ENCODE measurements around the gene BACH2. TPM values are rescaled to one million over a fixed set of nuclear protein-coding genes. Genes with fewer than 3 reads are reported as not detected.
"Not testable (repeated sequence)": the region's sequence is repeated elsewhere in the genome, so short reads cannot be mapped to it uniquely, and the experiment has no call there.

Gene BACH2
- total RNA-seq, 2 donors from 2014 or later = 5.2 to 5.7 TPM

DNA sequence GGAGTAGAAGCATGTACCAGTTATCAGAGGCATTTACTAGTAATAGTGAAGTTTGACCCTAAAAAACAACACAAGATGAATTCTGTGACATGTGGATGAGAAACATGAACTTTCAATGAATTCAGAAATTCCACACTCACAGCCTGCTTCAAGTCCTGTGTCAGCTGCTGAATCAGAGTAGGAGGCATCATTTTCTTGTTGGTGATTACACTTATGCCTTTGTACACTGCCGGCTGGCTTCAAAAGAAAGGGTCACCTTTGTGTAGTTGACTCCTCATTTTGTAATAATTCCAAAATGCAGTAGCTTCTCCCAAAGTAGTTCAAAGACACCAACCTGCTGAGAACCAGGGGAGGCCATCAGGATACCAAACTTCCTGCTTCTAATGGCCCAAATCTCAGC lies 165.5 kb downstream of the BACH2 start:
- Histone ChIP-seq H3K36me3 (no peaks in the 10 kb centered on the region), H3K27me3 (replicated peaks; ENCODE audit: insufficient read depth) (no peaks in the 10 kb centered on the region), H3K27ac (no peak overlapping the region), H3K4me1 (replicated peaks) (no peaks in the 10 kb centered on the region), H3K4me3 (no peak overlapping the region), H3K9me3 (no peaks in the 10 kb centered on the region)
- WGBS = 72% methylated on average over 1 of the region's 1 CpG
- intact Hi-C loops (cut with DNase I) = no loop called here
- DNase-seq (ENCODE audit: low spot score) = no peak
- TF ChIP-seq, protein P1, sequence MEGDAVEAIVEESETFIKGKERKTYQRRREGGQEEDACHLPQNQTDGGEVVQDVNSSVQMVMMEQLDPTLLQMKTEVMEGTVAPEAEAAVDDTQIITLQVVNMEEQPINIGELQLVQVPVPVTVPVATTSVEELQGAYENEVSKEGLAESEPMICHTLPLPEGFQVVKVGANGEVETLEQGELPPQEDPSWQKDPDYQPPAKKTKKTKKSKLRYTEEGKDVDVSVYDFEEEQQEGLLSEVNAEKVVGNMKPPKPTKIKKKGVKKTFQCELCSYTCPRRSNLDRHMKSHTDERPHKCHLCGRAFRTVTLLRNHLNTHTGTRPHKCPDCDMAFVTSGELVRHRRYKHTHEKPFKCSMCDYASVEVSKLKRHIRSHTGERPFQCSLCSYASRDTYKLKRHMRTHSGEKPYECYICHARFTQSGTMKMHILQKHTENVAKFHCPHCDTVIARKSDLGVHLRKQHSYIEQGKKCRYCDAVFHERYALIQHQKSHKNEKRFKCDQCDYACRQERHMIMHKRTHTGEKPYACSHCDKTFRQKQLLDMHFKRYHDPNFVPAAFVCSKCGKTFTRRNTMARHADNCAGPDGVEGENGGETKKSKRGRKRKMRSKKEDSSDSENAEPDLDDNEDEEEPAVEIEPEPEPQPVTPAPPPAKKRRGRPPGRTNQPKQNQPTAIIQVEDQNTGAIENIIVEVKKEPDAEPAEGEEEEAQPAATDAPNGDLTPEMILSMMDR (IDR thresholded peaks at IDR 0.05) = no peak
- no peak for TF ChIP-seq POLR2A (IDR thresholded peaks at IDR 0.05)
- no peak for TF ChIP-seq POLR2AphosphoS5 (IDR thresholded peaks at IDR 0.05)

DNA sequence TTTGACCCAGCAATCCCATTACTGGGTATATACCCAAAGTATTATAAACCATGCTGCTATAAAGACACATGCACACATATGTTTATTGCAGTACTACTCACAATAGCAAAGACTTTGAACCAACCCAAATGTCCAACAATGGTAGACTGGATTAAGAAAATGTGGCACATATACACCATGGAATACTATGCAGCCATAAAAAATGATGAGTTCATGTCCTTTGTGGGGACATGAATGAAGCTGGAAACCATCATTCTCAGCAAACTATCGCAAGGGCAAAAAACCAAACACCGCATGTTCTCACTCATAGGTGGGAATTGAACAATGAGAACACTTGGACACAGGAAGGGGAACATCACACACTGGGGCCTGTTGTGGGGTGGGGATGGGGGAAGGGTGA lies 168.0 kb downstream of the BACH2 start:
- WGBS = 100% methylated on average over 2 of the region's 2 CpGs
- intact Hi-C loops (cut with DNase I); H3K4me1 ChIP-seq (replicated peaks); DNase-seq (ENCODE audit: low spot score); H3K9me3 ChIP-seq; H3K4me3 ChIP-seq; H3K36me3 ChIP-seq; H3K27me3 ChIP-seq (replicated peaks; ENCODE audit: insufficient read depth); H3K27ac ChIP-seq: not testable (repeated sequence)

- Histone ChIP-seq H3K27me3 (replicated peaks; ENCODE audit: insufficient read depth) (no peaks in the 10 kb centered on the region), H3K27ac (no peak overlapping the region), H3K4me1 (replicated peaks) (no peaks in the 10 kb centered on the region), H3K4me3 (no peak overlapping the region), H3K9me3 (no peaks in the 10 kb centered on the region), H3K36me3 (no peaks in the 10 kb centered on the region)
- TF ChIP-seq POLR2AphosphoS5 (IDR thresholded peaks at IDR 0.05) = no peak
- TF ChIP-seq, protein P1 (IDR thresholded peaks at IDR 0.05) = no peak
- no peak for TF ChIP-seq POLR2A (IDR thresholded peaks at IDR 0.05)
- 92% methylated on average over 7 of the region's 7 CpGs for WGBS
- intact Hi-C loops (cut with DNase I) = no loop called here
- no peak for DNase-seq (ENCODE audit: low spot score)
Measured at GRCh38 chr6:90127595-90127994, 169.0 kb downstream of the BACH2 start.

- Histone ChIP-seq H3K27me3 (replicated peaks; ENCODE audit: insufficient read depth) (no peaks in the 10 kb centered on the region), H3K27ac (no peak overlapping the region), H3K36me3 (no peaks in the 10 kb centered on the region), H3K4me1 (replicated peaks) (no peaks in the 10 kb centered on the region), H3K9me3 (no peaks in the 10 kb centered on the region), H3K4me3 (no peak overlapping the region)
- no peak for TF ChIP-seq POLR2AphosphoS5 (IDR thresholded peaks at IDR 0.05)
- no peak for TF ChIP-seq POLR2A (IDR thresholded peaks at IDR 0.05)
- TF ChIP-seq, protein P1 (IDR thresholded peaks at IDR 0.05) = no peak
- DNase-seq (ENCODE audit: low spot score) = no peak
- WGBS = 86% methylated on average over 4 of the region's 4 CpGs
- intact Hi-C loops (cut with DNase I) = no loop called here
Measured at GRCh38 chr6:90126839-90127238, 169.8 kb downstream of the BACH2 start.

DNA sequence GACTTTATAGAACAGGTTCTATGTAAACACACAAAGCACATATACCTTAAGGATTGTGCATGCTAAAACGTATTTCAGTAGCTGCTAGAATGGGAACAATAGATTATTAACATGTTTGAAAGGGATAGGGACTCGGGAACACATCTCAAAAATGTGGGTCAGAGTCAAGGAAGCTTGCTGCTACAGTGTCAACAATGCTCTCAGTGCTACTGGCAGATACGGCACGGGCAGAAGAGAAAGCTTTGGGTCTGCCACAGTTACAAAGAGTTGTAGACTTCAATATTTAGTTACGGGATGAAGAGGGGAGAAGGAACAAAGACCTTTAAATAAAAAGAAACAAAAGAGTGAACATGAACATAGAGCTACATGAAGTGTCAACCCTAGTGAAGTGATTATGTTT lies 170.5 kb downstream of the BACH2 start:
- whole genome bisulfite sequencing = 31% methylated on average over 5 of the region's 5 CpGs
- DNase-seq (ENCODE audit: low spot score) = no peak

More for the DNA sequence above, 170.5 kb downstream of the BACH2 start:
- intact Hi-C loops (cut with DNase I) = no loop called here
- no peak overlapping the region for H3K4me3 ChIP-seq
- no peak overlapping the region for H3K27ac ChIP-seq
- TF ChIP-seq, protein P1 (IDR thresholded peaks at IDR 0.05) = no peak
- TF ChIP-seq POLR2A (IDR thresholded peaks at IDR 0.05) = no peak
- TF ChIP-seq POLR2AphosphoS5 (IDR thresholded peaks at IDR 0.05) = no peak
- no peaks in the 10 kb centered on the region for H3K27me3 ChIP-seq (replicated peaks; ENCODE audit: insufficient read depth)
- H3K9me3 ChIP-seq = no peaks in the 10 kb centered on the region
- no peaks in the 10 kb centered on the region for H3K4me1 ChIP-seq (replicated peaks)
- H3K36me3 ChIP-seq = no peaks in the 10 kb centered on the region
